ENCODE data around the gene FLAD1.
"Not testable (repeated sequence)": the region's sequence is repeated elsewhere in the genome, so short reads cannot be mapped to it uniquely, and the experiment has no call there.

The FLAD1 gene

DNA sequence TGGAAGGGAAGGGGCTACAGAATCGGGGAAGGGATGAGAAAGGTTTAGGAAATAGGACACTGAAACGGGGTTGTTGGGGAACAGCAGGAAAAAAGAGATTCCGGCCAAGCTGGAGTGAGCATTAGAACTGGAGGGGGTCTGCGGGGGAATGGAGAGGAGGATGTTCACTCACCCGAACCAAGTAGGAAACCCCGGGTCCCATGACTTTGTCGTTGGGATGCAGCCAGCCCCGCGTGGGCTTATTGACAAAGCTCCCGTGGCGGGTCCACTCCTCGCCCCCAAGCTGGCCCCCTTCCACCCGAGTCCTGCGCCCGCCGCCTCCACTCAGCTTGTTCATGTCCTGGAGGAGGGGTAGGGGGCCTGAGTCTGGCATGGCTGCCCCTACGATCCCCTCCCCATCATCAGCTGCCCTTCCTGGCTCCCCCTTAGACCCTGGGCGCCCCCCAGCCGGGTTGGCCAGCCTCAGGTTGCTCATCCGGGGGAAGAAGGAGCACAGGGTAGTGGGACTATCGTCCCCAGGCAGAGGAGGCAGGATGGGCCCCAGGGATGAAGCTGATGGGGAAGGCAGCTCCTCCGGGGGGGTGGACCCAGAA lies 13.2 kb upstream of the FLAD1 start:
- no peak for DNase-seq

DNA sequence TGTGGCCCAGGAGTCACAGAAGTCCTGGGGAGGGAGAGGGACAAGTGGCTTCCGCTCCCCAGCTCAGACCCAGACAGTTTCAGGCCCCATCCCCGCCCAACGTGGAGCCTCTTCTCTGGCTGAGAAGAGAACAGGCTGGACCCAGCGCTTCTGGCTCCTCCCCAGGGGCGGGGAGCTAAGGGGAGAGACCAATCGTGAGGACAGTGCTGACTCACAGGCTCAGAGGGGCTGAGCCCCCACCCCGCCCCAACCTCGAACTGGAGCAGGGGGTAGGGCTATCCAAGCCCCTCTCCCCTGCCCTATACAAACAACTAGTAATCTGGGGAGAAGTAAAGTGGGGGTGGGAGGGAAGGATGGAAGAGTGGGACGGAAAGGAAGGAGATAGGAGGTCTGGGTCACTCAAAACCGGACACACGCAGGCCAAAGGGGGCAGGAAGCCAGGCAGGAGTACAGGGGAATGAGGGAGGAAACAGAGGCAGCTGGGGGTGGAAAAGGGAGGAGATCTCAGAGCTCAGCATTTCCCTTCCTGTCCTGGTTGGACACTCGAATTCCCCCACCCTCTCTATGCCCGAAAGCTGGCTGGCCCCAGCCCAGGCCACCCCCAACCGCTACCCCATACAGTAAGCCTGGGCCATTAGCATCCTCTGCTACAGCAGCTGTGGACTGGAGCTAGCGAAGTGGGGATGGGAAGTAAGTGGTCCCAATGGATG lies 12.4 kb upstream of the FLAD1 start, which contains the start of gene SHC1:
TSS of gene SHC1 (minus strand) at position 117 of the 710 bp plus-strand sequence. CDS start 221 bp downstream, outside the sequence.
- DNase-seq = peak; percentile 96

DNA sequence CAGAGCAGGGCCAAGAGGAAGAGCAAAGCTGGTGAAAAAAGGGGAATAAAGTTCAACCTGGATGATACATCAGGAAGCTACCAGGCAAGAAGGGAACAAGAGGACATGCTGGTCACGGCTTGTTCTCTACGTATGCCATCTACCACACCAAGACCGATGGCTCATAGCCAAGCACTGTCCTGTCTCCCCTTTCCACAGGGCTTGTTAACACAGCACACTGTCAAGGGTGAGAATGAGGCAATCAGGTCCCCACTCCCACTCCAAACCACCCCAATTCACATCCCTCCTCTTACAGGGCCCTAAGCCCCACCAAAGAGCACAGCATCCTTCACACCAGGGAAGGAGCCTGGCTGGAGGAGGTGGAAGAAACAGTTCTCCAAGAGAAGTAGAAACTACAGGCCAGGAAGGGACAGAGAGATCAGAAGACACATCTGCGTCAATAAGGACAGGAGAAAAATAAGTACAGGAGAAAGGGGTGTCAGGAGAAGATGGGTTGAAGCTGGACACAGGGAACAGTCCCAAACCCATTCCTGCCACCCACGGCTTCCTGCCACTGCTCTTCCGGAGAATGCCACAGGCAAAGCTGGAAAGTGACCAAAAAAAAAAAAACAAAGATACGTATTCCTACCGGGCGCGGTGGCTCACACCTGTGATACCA lies 11.7 kb upstream of the FLAD1 start:
- no peak for DNase-seq

DNA sequence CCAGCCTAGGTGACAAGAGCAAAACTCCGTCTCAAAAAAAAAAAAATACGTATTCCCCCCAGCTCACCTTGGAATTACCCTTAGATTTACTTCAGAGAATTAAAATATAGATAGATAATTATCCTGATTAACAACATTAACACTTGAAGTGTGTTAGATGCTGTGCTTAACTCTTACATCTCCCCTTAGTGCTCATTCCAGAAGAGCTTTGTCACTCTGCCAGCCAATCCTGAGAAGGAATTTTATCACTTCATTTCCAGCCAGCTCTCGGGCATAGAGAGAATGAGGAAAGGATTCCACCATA lies 11.0 kb upstream of the FLAD1 start:
- no peak for DNase-seq

DNA sequence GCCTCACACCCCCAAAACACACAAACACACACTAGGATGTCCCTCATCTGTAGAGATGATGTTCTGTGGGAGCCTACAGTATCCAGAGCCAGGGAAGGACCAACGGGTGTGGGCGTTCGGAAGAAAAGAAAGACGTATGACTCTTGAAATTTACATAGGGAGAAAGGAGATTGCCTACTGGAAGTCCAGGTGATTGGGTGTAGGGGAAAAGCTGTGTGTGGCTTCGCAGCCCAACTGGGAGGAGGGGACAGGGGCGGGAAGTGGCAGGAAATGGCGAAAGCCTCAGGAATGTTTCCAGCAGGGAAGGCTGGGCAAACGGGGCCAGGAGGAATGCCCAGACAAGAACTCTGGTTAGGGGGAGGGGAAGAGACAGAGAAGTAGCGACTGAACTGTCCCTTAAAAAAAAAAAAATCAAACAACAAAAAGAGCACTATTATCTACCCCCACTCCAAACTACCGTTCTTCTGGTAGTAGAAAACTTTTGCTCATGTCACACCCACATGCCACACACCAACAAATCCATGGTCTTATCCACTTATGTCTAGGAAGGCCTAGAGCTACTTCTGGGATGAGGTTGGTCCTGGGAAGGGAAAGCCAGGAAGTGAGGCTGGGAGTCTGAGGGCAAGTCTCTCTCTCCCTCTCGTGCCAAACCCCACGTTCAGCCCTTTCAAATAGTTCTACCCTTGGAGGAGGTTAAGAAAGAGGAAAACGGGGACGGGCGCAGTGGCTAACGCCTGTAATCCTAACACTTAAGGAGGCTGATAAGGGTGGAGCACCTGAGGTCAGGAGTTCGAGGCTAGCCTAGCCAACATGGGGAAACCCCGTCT lies 10.4 kb upstream of the FLAD1 start:
- DNase-seq = peak; percentile 98

DNA sequence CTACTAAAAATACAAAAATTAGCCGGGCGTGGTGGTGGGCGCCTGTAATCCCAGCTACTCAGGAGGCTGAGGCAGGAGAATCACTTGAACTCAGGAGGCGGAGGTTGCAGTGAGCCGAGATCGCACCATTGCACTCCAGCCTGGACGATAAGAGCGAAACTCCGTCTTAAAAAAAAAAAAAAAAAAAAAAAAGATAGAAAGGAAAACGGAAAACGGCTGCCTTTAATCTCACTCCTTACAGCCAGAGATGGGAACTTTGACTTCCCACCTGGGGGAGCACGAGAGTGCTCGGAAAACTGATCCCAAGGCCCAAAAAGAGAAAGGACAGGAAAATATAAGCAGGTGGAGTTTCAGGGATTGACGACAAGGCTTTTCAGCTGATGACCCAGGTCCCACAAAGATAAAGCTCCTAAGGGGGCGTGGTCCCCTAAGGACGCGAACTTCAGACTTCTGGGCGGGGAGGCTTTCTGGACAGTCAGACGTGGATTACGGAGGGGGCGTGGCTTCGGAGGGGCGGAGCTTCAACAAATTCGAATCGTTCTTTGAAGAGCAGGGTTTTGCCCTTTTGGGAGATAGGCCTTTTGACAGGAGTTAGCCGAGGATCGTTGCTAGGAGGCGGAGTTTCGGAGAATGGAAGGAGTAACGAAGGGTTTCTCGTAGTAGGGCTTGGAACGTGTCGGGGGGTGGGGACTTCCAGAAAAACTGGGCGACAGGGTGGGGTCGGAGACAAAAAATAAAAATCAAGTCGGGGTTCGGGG lies 9.6 kb upstream of the FLAD1 start:
- DNase-seq = peak; percentile 97

DNA sequence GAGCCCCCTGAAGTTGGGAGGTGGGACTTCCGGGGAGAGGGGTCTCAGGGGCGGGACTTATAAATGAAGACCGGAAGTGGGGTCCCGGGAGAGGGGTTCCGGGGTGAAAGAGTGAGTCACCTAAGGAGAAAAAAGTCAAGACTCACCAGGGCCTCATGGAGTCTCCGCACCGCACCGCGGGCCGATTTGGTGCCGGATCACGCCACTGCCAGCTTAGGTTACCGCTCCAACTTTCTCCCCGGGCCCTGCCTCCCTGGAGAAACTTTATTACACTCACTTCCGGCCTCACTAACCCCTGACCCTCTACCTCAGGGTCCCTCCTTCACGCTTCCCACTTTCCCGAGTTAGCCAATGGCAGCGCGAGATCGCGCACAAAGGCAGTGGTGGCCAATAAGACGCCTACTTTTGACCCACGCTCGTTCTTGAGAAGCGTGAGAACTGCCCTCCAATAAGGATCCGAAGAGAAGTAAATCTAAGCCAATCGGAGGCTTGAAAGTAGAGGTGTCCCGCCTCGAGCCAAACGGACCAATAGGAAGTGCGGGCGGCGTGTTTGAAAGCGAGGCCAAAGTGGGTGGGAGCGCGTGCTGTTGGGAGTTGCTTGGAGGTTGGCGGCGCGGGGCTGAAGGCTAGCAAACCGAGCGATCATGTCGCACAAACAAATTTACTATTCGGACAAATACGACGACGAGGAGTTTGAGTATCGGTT lies 8.9 kb upstream of the FLAD1 start, which contains the start of gene CKS1B:
TSS of gene CKS1B (plus strand) at position 580 of the 706 bp plus-strand sequence. CDS start at position 645, 65 bp downstream.
- peak; percentile 100 for DNase-seq

DNA sequence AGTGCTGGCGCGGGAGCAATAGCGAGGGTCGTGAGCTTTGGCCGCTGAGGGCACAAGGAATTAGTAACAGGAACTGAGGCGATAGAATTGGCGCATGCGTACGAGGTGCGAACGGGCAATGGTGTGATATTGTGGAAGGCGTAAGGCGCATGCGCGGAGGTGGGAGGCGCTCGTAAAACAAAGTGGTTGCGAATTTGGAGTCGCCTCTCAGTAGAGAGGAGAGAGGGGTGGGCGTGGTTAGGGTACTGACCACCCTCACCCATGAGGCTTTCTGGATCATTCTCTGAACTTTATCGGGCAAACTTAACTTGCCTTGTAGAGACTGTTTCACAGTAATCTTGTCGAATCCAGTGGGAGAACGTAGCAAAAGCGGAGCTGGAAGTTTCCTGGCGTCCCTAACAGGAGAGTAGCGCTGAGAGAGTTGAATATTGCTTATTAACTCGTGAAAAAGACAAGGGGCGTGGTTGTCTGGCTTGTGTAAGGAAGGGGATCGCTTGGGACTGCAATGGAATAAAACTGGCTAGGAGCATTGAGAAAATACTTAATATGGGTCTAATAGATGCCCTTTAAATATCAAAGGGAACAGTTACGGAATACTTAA lies 8.2 kb upstream of the FLAD1 start:
- DNase-seq = peak; percentile 96

DNA sequence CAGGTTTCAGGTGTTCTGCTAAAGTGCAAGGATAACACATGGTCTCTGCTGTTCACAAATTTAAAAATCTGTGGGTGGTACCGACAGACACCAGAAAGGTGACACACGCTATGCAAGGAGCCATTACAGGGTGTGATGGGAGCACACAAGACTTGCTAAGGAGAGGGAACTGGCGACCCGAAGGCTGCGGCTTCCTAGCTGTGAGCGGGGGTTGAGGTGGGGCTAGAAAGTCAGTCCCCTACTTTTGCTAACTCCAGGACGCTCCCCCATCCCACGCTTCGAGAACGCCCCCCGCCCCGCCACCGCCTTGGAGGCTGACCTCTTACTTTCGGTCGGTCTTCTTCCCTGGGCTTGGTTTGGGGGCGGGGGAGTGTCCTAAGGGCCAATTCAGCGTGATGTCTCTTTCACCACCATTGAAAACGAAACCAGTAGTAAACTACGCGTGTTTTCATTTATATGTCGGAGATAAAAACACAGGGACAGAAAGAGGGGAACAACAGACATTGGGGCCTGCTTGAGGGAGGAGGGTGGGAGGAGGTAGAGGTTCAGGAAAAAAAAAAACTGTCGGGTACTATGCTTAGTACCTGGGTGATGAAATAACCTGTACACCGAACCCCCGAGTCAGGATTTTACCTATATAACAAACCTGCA lies 7.6 kb upstream of the FLAD1 start:
- peak; percentile 58 for DNase-seq

DNA sequence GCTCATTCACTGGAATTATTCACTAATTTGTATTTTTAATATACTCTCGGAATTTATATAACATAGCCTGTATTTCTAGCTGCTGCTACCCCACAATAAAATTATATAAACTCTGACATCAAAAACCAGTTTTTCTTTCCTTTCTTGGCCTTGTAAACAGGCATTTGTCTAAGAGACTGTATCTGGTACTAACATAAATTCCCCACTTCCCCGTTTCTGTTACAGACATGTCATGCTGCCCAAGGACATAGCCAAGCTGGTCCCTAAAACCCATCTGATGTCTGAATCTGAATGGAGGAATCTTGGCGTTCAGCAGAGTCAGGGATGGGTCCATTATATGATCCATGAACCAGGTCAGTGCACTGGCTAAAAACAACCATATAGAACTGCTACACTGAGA lies 5.4 kb upstream of the FLAD1 start:
- DNase-seq = not testable (repeated sequence)

DNA sequence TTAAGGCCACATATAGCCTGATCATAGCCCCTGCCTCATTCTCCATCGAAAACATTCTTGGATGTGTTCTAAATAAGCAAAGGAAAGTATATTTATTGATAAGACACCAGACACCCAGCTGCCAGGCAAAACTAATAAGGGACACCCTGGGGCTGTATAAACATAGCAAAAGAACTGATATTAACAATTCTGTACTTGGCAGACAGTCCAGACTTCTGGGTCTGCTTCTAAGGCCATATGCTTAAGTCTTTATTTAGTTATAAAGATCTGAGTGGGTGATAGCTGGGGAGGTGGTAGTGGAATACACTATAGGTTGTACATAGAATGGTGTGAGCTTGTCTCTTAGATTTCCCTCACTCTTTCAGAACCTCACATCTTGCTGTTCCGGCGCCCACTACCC lies 4.8 kb upstream of the FLAD1 start:
- DNase-seq = no peak

DNA sequence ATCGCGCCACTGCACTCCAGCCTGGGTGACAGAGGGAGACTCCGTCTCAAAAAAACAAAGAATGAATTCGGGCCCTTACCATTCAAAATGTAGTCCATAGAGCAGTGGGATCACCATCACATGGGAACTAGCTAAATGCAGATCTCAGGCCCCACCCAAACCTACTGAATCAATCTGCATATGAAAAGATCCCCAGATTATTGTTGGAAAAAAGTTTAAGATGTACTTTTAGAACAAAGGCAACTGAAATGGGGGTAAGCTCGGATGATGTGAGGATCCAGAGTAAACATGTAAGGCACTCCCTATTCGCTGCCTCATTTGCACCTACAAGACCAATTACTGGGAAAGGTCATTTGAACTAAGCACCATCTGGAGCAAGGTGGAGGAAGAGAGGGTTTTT lies 803 bp upstream of the FLAD1 start:
- DNase-seq = no peak

DNA sequence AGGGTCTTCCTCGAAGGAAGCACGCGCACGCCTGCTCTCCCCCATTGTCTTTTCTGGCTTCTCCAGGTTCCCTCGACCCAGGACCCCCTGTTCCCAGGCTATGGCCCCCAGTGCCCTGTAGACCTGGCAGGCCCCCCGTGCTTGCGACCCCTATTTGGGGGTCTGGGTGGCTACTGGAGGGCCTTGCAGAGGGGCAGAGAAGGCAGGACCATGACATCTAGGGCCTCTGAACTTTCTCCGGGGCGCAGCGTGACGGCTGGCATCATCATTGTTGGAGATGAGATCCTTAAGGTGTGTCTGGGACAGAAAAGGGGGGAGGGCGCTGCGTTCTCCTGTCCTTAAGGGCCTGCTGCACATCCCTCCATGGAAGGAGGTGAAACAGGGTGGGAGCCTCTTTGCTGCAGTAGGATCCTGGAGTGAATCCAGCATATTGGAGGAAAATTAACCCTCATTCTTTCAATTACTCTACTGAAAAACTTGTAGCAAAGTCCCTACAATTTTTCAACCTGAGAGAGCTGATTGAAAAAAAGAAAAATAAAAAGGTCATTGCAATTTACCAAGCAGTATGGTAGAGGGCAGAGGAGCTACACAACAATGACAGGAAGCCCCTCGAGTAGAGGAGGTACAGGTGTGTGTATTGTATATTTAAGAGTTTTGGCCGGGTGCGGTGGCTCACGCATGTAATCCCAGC lies 777 bp downstream of the FLAD1 start:
- no peak for DNase-seq

DNA sequence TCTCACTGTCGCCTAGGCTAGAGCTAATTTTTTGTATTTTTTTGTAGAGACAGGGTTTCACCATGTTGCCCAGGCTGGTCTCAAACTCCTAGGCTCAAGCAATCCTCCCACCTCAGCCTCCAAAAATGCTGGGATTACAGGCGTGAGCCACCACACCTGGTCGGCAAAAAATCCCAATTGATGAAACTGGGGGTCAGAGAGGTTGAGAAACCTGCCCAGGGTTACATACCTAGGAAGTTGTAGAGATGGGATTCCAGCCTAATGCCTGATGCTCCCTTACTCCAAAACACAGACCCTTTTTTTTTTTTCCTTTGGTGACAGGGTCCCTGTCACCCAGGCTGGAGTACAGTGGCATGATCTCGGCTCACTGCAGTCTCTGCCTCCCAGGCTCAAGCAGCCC lies 3.6 kb downstream of the FLAD1 start:
- DNase-seq = not testable (repeated sequence)

DNA sequence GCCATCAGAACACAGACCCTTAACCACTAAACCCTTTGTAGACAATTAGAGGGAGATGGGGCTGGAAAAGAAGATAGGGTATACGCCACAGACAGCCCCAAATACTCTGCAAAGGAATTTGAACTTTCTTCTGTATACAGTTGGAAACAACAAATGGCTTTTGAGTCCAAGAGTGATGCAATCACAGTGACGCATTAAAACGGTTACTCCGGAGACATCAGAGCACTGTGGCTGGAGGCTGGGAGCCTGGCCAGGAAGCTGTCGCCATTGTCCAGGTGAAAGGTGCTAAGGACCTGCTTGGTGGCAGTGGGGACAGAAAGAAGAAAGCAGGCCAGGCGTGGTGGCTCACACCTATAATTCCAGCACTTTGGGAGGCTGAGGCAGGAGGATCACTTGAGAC lies 4.2 kb downstream of the FLAD1 start:
- no peak for DNase-seq

DNA sequence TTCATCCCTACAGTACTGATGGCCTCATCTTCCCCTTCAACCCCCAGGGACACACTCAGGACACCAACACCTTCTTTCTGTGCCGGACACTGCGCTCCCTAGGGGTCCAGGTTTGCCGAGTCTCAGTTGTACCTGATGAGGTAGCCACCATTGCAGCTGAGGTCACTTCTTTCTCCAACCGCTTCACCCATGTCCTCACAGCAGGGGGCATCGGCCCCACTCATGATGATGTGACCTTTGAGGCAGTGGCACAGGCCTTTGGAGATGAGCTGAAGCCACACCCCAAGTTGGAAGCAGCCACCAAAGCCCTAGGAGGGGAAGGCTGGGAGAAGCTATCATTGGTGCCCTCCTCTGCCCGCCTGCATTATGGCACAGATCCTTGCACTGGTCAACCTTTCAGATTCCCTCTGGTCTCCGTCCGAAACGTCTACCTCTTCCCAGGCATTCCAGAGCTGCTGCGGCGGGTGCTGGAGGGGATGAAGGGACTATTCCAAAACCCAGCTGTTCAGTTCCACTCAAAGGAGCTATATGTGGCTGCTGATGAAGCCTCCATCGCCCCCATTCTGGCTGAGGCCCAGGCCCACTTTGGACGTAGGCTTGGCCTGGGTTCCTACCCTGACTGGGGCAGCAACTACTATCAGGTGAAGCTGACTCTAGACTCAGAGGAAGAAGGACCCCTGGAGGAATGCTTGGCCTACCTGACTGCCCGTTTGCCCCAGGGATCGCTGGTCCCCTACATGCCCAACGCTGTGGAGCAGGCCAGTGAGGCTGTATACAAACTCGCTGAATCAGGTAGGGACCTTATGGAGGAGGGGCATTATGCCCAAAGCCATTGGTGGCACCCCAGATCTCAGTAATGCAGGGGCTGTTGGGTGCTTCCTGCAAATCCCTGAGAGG lies 5.2 kb downstream of the FLAD1 start:
- DNase-seq = no peak

DNA sequence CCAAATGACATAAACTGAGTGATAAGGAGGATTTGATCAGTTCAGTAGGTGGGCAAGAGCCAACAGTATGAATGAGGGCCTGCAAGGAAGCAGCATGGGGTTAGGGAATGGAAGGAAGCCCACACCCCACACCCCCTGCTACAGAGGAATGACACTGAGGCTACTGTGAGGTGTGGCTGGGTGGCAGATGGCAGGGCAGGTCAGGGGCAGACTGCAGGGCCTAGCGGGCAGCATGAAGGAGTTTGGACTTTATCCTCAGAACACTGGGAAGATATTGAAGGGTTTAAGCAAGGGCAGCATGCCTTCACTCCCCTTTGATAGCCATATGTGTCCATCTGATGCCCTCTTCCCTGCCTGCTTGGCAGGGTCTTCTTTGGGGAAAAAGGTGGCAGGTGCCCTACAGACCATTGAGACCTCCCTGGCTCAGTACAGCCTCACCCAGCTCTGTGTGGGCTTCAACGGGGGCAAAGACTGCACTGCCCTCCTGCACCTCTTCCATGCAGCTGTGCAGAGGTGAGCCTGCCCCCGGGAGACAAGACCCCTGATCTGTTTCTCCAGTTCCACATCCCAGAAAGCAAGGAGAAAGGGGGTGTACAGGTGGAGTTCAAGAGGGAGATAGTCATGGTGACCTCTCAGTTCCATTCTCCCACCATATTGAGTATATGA lies 6.2 kb downstream of the FLAD1 start:
- no peak for DNase-seq

DNA sequence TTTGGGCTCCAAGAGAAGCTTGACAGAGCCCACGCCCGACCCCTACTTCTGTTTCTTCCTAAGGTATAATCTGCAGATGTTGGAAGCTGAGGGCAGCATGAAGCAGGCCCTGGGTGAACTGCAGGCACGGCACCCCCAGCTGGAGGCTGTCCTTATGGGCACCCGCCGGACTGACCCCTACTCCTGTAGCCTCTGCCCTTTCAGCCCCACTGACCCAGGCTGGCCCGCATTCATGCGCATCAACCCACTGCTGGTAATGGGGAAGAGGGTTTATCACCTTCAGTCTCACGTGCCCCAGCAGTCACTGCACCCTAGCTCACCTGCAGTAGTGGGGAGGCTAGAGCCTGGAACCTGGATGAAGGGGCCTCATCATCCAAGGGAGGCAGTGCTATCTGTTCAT lies 7.1 kb downstream of the FLAD1 start:
- DNase-seq = no peak
